ENCODE results near the gene TENM3.

The TENM3 gene

DNA sequence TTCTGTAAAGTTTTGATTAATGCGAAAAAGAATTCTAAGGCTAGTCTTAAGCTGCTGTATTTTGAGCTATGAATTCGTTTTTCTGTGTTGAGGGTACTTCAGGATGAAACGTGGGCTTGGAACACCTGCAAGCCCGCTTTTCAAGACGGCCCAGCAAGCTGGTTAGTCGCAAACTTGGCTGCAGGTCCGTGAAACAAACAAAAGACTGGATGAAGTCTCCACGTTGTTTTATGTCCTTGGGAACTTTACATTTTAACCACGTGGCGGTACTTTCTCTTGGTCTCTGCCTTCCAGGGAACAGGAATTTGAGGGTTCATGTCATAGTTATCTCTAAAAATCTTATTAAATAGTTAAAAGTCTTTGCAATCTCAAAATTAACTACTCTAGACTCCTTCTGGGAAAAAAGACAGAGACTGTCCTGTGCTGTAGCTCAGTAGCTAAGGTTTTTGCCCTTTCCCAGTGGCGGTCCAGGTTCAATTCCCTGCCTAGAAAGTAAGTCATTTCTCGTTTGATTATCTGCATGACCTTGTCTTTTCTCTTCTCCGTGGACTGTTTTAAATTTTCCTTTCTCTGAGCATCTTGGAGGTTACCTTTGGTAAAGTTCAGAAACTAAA lies 21.0 kb downstream of the TENM3 start:
- no peaks in the 10 kb centered on the region for H3K79me2 ChIP-seq (ENCODE audit: control insufficient read depth, low read length)
- no peaks in the 10 kb centered on the region for H4K20me1 ChIP-seq (ENCODE audit: control insufficient read depth, insufficient read depth, low read depth, low read length)
- no peaks in the 10 kb centered on the region for H3K9me2 ChIP-seq (replicated peaks; ENCODE audit: control insufficient read depth, low read length)
- no peaks in the 10 kb centered on the region for H3K9me3 ChIP-seq (ENCODE audit: control insufficient read depth, insufficient read depth, low read length)
- no peaks in the 10 kb centered on the region for H3F3A ChIP-seq (ENCODE audit: control insufficient read depth, insufficient read depth)
- no peak overlapping the region for H3K27ac ChIP-seq (ENCODE audit: low read depth, low read length)
- H3K27me3 ChIP-seq (ENCODE audit: control insufficient read depth, low read length) = no peaks in the 10 kb centered on the region
- TF ChIP-seq, protein P1, sequence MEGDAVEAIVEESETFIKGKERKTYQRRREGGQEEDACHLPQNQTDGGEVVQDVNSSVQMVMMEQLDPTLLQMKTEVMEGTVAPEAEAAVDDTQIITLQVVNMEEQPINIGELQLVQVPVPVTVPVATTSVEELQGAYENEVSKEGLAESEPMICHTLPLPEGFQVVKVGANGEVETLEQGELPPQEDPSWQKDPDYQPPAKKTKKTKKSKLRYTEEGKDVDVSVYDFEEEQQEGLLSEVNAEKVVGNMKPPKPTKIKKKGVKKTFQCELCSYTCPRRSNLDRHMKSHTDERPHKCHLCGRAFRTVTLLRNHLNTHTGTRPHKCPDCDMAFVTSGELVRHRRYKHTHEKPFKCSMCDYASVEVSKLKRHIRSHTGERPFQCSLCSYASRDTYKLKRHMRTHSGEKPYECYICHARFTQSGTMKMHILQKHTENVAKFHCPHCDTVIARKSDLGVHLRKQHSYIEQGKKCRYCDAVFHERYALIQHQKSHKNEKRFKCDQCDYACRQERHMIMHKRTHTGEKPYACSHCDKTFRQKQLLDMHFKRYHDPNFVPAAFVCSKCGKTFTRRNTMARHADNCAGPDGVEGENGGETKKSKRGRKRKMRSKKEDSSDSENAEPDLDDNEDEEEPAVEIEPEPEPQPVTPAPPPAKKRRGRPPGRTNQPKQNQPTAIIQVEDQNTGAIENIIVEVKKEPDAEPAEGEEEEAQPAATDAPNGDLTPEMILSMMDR (IDR thresholded peaks at IDR 0.05; ENCODE audit: low read depth, low read length, poor library complexity, severe bottlenecking) = no peak
- no peak for TF ChIP-seq EZH2phosphoT487 (IDR thresholded peaks at IDR 0.05; ENCODE audit: borderline replicate concordance, low read length)
- no peaks in the 10 kb centered on the region for H3K4me1 ChIP-seq (ENCODE audit: control insufficient read depth, low read length)
- H3K4me2 ChIP-seq (ENCODE audit: low read length) = no peak overlapping the region
- no peak overlapping the region for H3K4me3 ChIP-seq (ENCODE audit: low read length)
- no peaks in the 10 kb centered on the region for H3K36me3 ChIP-seq (ENCODE audit: control insufficient read depth, low read length)

DNA sequence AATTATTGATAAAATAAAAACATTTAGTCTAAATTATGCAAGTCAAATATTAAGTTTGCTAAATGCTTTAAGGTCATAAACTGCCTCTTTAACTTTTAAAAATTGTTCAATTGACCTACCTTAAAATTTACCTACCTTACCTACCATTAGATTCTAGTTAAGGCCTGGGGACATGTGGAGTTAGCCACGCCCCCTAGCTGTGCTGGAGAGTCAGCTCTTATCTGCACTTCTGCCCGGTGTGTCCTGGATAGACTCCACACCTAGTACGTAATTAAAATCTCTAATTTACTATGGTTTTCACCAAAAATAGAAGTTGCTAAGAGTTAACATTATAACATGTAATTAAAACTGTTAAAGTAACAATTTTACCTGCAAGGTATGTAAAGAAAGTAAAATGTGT lies 22.7 kb downstream of the TENM3 start:
- H4K20me1 ChIP-seq (ENCODE audit: control insufficient read depth, insufficient read depth, low read depth, low read length) = no peaks in the 10 kb centered on the region
- H3K27ac ChIP-seq (ENCODE audit: low read depth, low read length) = no peak overlapping the region
- no peaks in the 10 kb centered on the region for H3K9me3 ChIP-seq (ENCODE audit: control insufficient read depth, insufficient read depth, low read length)
- H3K4me3 ChIP-seq (ENCODE audit: low read length) = no peak overlapping the region
- H3K27me3 ChIP-seq (ENCODE audit: control insufficient read depth, low read length) = no peaks in the 10 kb centered on the region
- H3K4me1 ChIP-seq (ENCODE audit: control insufficient read depth, low read length) = no peaks in the 10 kb centered on the region
- no peaks in the 10 kb centered on the region for H3K79me2 ChIP-seq (ENCODE audit: control insufficient read depth, low read length)
- no peaks in the 10 kb centered on the region for H3K36me3 ChIP-seq (ENCODE audit: control insufficient read depth, low read length)
- no peaks in the 10 kb centered on the region for H3K9me2 ChIP-seq (replicated peaks; ENCODE audit: control insufficient read depth, low read length)
- no peaks in the 10 kb centered on the region for H3F3A ChIP-seq (ENCODE audit: control insufficient read depth, insufficient read depth)
- TF ChIP-seq EZH2phosphoT487 (IDR thresholded peaks at IDR 0.05; ENCODE audit: borderline replicate concordance, low read length) = no peak
- TF ChIP-seq, protein P1 (IDR thresholded peaks at IDR 0.05; ENCODE audit: low read depth, low read length, poor library complexity, severe bottlenecking) = no peak
- no peak overlapping the region for H3K4me2 ChIP-seq (ENCODE audit: low read length)

GRCh38 chr4:182267048-182267447 lies 23.8 kb downstream of the TENM3 start:
- H3K9me2 ChIP-seq (replicated peaks; ENCODE audit: control insufficient read depth, low read length) = no peaks in the 10 kb centered on the region
- no peaks in the 10 kb centered on the region for H3F3A ChIP-seq (ENCODE audit: control insufficient read depth, insufficient read depth)

More at GRCh38 chr4:182267048-182267447, 23.8 kb downstream of the TENM3 start:
- H3K4me2 ChIP-seq (ENCODE audit: low read length) = no peak overlapping the region
- no peaks in the 10 kb centered on the region for H3K36me3 ChIP-seq (ENCODE audit: control insufficient read depth, low read length)
- H3K9me3 ChIP-seq (ENCODE audit: control insufficient read depth, insufficient read depth, low read length) = no peaks in the 10 kb centered on the region
- no peak overlapping the region for H3K27ac ChIP-seq (ENCODE audit: low read depth, low read length)
- H3K79me2 ChIP-seq (ENCODE audit: control insufficient read depth, low read length) = no peaks in the 10 kb centered on the region
- H3K27me3 ChIP-seq (ENCODE audit: control insufficient read depth, low read length) = no peaks in the 10 kb centered on the region
- H4K20me1 ChIP-seq (ENCODE audit: control insufficient read depth, insufficient read depth, low read depth, low read length) = no peaks in the 10 kb centered on the region
- H3K4me1 ChIP-seq (ENCODE audit: control insufficient read depth, low read length) = no peaks in the 10 kb centered on the region
- no peak for TF ChIP-seq EZH2phosphoT487 (IDR thresholded peaks at IDR 0.05; ENCODE audit: borderline replicate concordance, low read length)
- TF ChIP-seq, protein P1 (IDR thresholded peaks at IDR 0.05; ENCODE audit: low read depth, low read length, poor library complexity, severe bottlenecking) = no peak
- H3K4me3 ChIP-seq (ENCODE audit: low read length) = no peak overlapping the region
